ENCODE data around the gene LRRC51.

DNA sequence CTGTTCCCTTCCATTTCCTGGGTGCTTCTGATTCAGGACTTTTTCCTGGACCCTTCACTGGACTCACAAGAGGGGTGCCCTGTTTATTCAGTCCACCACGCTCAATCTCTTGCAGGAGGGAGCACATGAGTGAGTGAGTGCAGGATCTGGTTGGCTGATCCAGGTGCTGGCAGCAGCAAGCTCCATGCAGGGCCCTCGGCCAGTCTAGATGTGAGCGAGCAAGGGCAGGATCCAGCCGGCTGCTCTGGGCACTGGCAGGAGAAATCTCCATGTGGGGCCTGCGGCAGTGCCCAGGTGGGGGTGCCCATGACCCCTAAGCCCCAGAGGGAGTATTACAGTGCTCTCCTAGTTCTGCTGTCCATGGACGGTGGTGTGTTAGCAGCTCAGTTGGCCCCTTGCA lies 43.4 kb downstream of the LRRC51 start:
- TF ChIP-seq, protein P1, sequence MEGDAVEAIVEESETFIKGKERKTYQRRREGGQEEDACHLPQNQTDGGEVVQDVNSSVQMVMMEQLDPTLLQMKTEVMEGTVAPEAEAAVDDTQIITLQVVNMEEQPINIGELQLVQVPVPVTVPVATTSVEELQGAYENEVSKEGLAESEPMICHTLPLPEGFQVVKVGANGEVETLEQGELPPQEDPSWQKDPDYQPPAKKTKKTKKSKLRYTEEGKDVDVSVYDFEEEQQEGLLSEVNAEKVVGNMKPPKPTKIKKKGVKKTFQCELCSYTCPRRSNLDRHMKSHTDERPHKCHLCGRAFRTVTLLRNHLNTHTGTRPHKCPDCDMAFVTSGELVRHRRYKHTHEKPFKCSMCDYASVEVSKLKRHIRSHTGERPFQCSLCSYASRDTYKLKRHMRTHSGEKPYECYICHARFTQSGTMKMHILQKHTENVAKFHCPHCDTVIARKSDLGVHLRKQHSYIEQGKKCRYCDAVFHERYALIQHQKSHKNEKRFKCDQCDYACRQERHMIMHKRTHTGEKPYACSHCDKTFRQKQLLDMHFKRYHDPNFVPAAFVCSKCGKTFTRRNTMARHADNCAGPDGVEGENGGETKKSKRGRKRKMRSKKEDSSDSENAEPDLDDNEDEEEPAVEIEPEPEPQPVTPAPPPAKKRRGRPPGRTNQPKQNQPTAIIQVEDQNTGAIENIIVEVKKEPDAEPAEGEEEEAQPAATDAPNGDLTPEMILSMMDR (conservative IDR thresholded peaks at IDR 0.05 in 1 of 2, IDR thresholded peaks at IDR 0.05 in 1 of 2; ENCODE audit: extremely low read depth in 1 of 2, insufficient read depth in 1 of 2, low read depth in 1 of 2, low read length in 2 of 2) = no peak
- no peak for TF ChIP-seq EZH2 (IDR thresholded peaks at IDR 0.05; ENCODE audit: borderline replicate concordance, low read length)
